MM.1S (cell line): Measurements from ENCODE around the gene GM2A.
"Not testable (repeated sequence)": the region's sequence is repeated elsewhere in the genome, so short reads cannot be mapped to it uniquely, and the experiment has no call there.

ENCODE experiments used
- DNase-seq: peaks from one replicate; pipeline ENCODE4 v3.0.0-alpha.2; 2015
- H2AFZ ChIP-seq: fragments of 300-600 bp; sonication (generic); 2 replicates; pipeline ENCODE4 v1.6.0; 2016; ENCODE audit warnings: antibody characterized with exemption, low read length
- H3F3A ChIP-seq: fragments of 300-600 bp; sonication (generic); 2 replicates; pipeline ENCODE4 v1.6.1; 2016; ENCODE audit warnings: mild to moderate bottlenecking, antibody characterized with exemption, low read length, moderate library complexity, mixed read lengths; ENCODE audit not compliant: insufficient read depth
- H3K27ac ChIP-seq: fragments of 300-600 bp; sonication (generic); 2 replicates; pipeline ENCODE4 v1.5.1; 2016; ENCODE audit warnings: mild to moderate bottlenecking, low read length
- H3K27me3 ChIP-seq: fragments of 300-600 bp; sonication (generic); replicated peaks from 2 replicates; pipeline ENCODE4 v1.6.0; 2016; ENCODE audit warnings: low read length; ENCODE audit not compliant: insufficient read depth
- H3K36me3 ChIP-seq: fragments of 300-600 bp; sonication (generic); replicated peaks from 2 replicates; pipeline ENCODE4 v1.6.1; 2016; ENCODE audit warnings: mild to moderate bottlenecking, low read length, mixed read lengths; ENCODE audit not compliant: insufficient read depth
- H3K4me1 ChIP-seq: fragments of 300-600 bp; sonication (generic); 2 replicates; pipeline ENCODE4 v1.6.1; 2016; ENCODE audit warnings: low read length, mixed read lengths
- H3K4me2 ChIP-seq: fragments of 300-600 bp; sonication (generic); 2 replicates; pipeline ENCODE4 v1.6.0; 2016; ENCODE audit warnings: low read depth, low read length
- H3K4me3 ChIP-seq: fragments of 300-600 bp; sonication (generic); 2 replicates; pipeline ENCODE4 v1.5.1; 2016; ENCODE audit warnings: low read length, mixed read lengths
- H3K79me2 ChIP-seq: fragments of 300-600 bp; sonication (generic); 2 replicates; pipeline ENCODE4 v1.6.1; 2016; ENCODE audit warnings: mixed run types, low read length, mixed read lengths
- H3K9ac ChIP-seq: fragments of 300-600 bp; sonication (generic); 2 replicates; pipeline ENCODE4 v1.6.1; 2016; ENCODE audit warnings: low read length, mixed read lengths
- H3K9me2 ChIP-seq: fragments of 300-600 bp; sonication (generic); replicated peaks from 2 replicates; pipeline ENCODE4 v1.6.1; 2016; ENCODE audit warnings: mild to moderate bottlenecking, low read length, mixed read lengths; ENCODE audit not compliant: insufficient read depth
- H3K9me3 ChIP-seq: fragments of 300-600 bp; sonication (generic); replicated peaks from 2 replicates; pipeline ENCODE4 v1.6.1; 2016; ENCODE audit warnings: mild to moderate bottlenecking, low read length, mixed read lengths; ENCODE audit not compliant: insufficient read depth
- H4K20me1 ChIP-seq: fragments of 300-600 bp; sonication (generic); 2 replicates; pipeline ENCODE4 v1.6.1; 2016; ENCODE audit warnings: mild to moderate bottlenecking, low read length, moderate library complexity, mixed read lengths; ENCODE audit not compliant: insufficient read depth
- CTCF ChIP-seq: fragments of 300-600 bp; sonication (generic); IDR thresholded peaks from 2 replicates; pipeline ENCODE4 v1.5.1; 2016; ENCODE audit warnings: antibody characterized with exemption, low read length, mixed read lengths
- EZH2 ChIP-seq: fragments of 300-600 bp; sonication (generic); optimal IDR thresholded peaks from 2 replicates; pipeline ENCODE3; 2017; ENCODE audit warnings: low read depth, mild to moderate bottlenecking, antibody characterized with exemption, low read length, mixed read lengths
- EZH2phosphoT487 ChIP-seq: fragments of 300-600 bp; sonication (generic); IDR thresholded peaks from 2 replicates; pipeline ENCODE4 v1.6.1; 2018; ENCODE audit warnings: antibody characterized with exemption, low read length

The GM2A gene

GRCh38 chr5:151231359-151231758 lies 21.6 kb upstream of the GM2A start:
- TF ChIP-seq EZH2phosphoT487 (no peak), EZH2 (no peak), CTCF (no peak)
- no peaks in the 10 kb centered on the region for H3K36me3 ChIP-seq
- H3K9me3 ChIP-seq, result no peaks in the 10 kb centered on the region
- H3K9me2 ChIP-seq, result no peaks in the 10 kb centered on the region
- no peak overlapping the region for H3K27ac ChIP-seq
- no peak overlapping the region for H2AFZ ChIP-seq
- no peaks in the 10 kb centered on the region for H3K27me3 ChIP-seq
- no peak for DNase-seq
- no peak overlapping the region for H3K4me2 ChIP-seq
- no peak overlapping the region for H3K9ac ChIP-seq
- H3F3A ChIP-seq, result peaks cover 26% of the 10 kb centered on the region
- no peaks in the 10 kb centered on the region for H3K79me2 ChIP-seq
- H4K20me1 ChIP-seq, result no peaks in the 10 kb centered on the region
- H3K4me1 ChIP-seq, result peaks cover 34% of the 10 kb centered on the region
- H3K4me3 ChIP-seq, result no peak overlapping the region

GRCh38 chr5:151233616-151234085 lies 19.3 kb upstream of the GM2A start:
- no peaks in the 10 kb centered on the region for H3K36me3 ChIP-seq
- peak overlapping the region; percentile 43 for H3K4me3 ChIP-seq
- no peaks in the 10 kb centered on the region for H3K27me3 ChIP-seq
- peak overlapping the region; percentile 70 for H3K4me2 ChIP-seq
- DNase-seq, result peak; percentile 94
- no peaks in the 10 kb centered on the region for H3K9me3 ChIP-seq
- H3K9ac ChIP-seq, result peak overlapping the region; percentile 59
- peaks cover 35% of the 10 kb centered on the region for H3F3A ChIP-seq
- H3K79me2 ChIP-seq, result no peaks in the 10 kb centered on the region
- H3K4me1 ChIP-seq, result peaks cover 44% of the 10 kb centered on the region
- H4K20me1 ChIP-seq, result no peaks in the 10 kb centered on the region
- TF ChIP-seq EZH2phosphoT487 (no peak), EZH2 (no peak), CTCF (no peak)
- H2AFZ ChIP-seq, result no peak overlapping the region
- no peaks in the 10 kb centered on the region for H3K9me2 ChIP-seq
- H3K27ac ChIP-seq, result peak overlapping the region; percentile 83

GRCh38 chr5:151234476-151235238 lies 18.3 kb upstream of the GM2A start:
- peak; percentile 88 for DNase-seq
- H3K27ac ChIP-seq, result peak overlapping the region; percentile 83
- H3K4me3 ChIP-seq, result peak overlapping the region; percentile 43
- no peaks in the 10 kb centered on the region for H3K27me3 ChIP-seq
- H3K36me3 ChIP-seq, result no peaks in the 10 kb centered on the region
- H2AFZ ChIP-seq, result peak overlapping the region; percentile 88
- no peaks in the 10 kb centered on the region for H3K9me3 ChIP-seq
- H3F3A ChIP-seq, result peaks cover 36% of the 10 kb centered on the region
- no peaks in the 10 kb centered on the region for H4K20me1 ChIP-seq
- TF ChIP-seq EZH2phosphoT487 (no peak), CTCF (no peak), EZH2 (no peak)
- H3K9me2 ChIP-seq, result no peaks in the 10 kb centered on the region
- peak overlapping the region; percentile 59 for H3K9ac ChIP-seq
- H3K4me1 ChIP-seq, result peaks cover 47% of the 10 kb centered on the region
- peak overlapping the region; percentile 70 for H3K4me2 ChIP-seq
- no peaks in the 10 kb centered on the region for H3K79me2 ChIP-seq

GRCh38 chr5:151235239-151235571 lies 17.8 kb upstream of the GM2A start:
- not testable (repeated sequence) for H3K9me2 ChIP-seq, H3K27me3 ChIP-seq, H4K20me1 ChIP-seq, DNase-seq, H3K79me2 ChIP-seq, H3K9me3 ChIP-seq, H3K36me3 ChIP-seq
- Histone ChIP-seq H2AFZ (peak overlapping the region; percentile 88), H3K4me3 (peak overlapping the region; percentile 42), H3F3A (peaks cover 36% of the 10 kb centered on the region), H3K4me2 (peak overlapping the region; percentile 70), H3K4me1 (peaks cover 47% of the 10 kb centered on the region), H3K9ac (peak overlapping the region; percentile 59), H3K27ac (peak overlapping the region; percentile 83)
